Mesenteric fat pad (tissue), 1 donor: Measurements from ENCODE around the gene SYT5. TPM values are rescaled to one million over a fixed set of nuclear protein-coding genes. Genes with fewer than 3 reads are reported as not detected.
"Not testable (repeated sequence)": the region's sequence is repeated elsewhere in the genome, so short reads cannot be mapped to it uniquely, and the experiment has no call there.

Source experiments
- DNase-seq: peaks from one replicate; pipeline ENCODE4 v3.0.0-alpha.2; 2020; ENCODE audit warnings: low spot score
- total RNA-seq: library from RNA; stranded (reverse); fragmentation: NEBNext Ultra II Directional; extraction: Animal tissue kit (Norgen Biotek cat#: 25700); gene quantifications from one replicate; pipeline ENCODE4 v1.2.1, GENCODE V29; 2021
- donor health status: DM: yes; HTN: yes; CAD: no.

Gene SYT5
- total RNA-seq, 1 donor from 2014 or later, result not detected

- not testable (repeated sequence) for DNase-seq
Observed at GRCh38 chr19:55172318-55172717, 7.8 kb downstream of the SYT5 start.

GRCh38 chr19:55171440-55171839 lies 8.6 kb downstream of the SYT5 start:
- DNase-seq, result no peak

GRCh38 chr19:55169136-55169535 lies 11.0 kb downstream of the SYT5 start:
- no peak for DNase-seq

GRCh38 chr19:55166530-55167268 lies 13.4 kb downstream of the SYT5 start, which contains the start of gene DNAAF3:
Gene DNAAF3 (minus strand): TSS chr19:55166613. CDS start chr19:55166413, 200 bp downstream.
- DNase-seq, result peak; percentile 93

- no peak for DNase-seq
Observed at GRCh38 chr19:55165952-55166529, 14.0 kb downstream of the SYT5 start.

GRCh38 chr19:55161571-55162322 lies 18.3 kb downstream of the SYT5 start:
- no peak for DNase-seq

- DNase-seq, result no peak
Observed at GRCh38 chr19:55160986-55161365, 19.1 kb downstream of the SYT5 start.

GRCh38 chr19:55160128-55160985 lies 19.7 kb downstream of the SYT5 start:
- DNase-seq, result peak; percentile 92

GRCh38 chr19:55158848-55159749 lies 21.0 kb downstream of the SYT5 start:
- no peak for DNase-seq

GRCh38 chr19:55158423-55158822 lies 21.7 kb downstream of the SYT5 start:
- DNase-seq, result no peak

GRCh38 chr19:55157064-55157908 lies 22.8 kb downstream of the SYT5 start, which contains the start of gene TNNI3:
Gene TNNI3 (minus strand): TSS chr19:55157732. CDS start chr19:55157589, 143 bp downstream.
- DNase-seq, result no peak

- DNase-seq, result no peak
Observed at GRCh38 chr19:55156202-55157063, 23.7 kb downstream of the SYT5 start.

- not testable (repeated sequence) for DNase-seq
Observed at GRCh38 chr19:55155784-55156183, 24.3 kb downstream of the SYT5 start.

GRCh38 chr19:55153652-55154264 lies 26.3 kb downstream of the SYT5 start:
- DNase-seq, result no peak

GRCh38 chr19:55152017-55152416 lies 28.1 kb downstream of the SYT5 start:
- DNase-seq, result no peak

- DNase-seq, result no peak
Observed at GRCh38 chr19:55149078-55150003, 30.7 kb downstream of the SYT5 start, which contains the start of gene TNNT1. Gene TNNT1 (minus strand): TSS chr19:55149206. CDS start chr19:55147157, 2,049 bp downstream.
